Activated naive CD8-positive, alpha-beta T cell treated with anti-CD3 and anti-CD28 coated beads, Interleukin-2, amount 50 U/mL, for 16 hours (primary cell): ENCODE measurements around the gene SLC35D1.

Experiments
- DNase-seq: peaks from one replicate; pipeline ENCODE4 v3.0.0-alpha.2; 2020; ENCODE audit warnings: low read depth, low spot score

SLC35D1 gene

DNA sequence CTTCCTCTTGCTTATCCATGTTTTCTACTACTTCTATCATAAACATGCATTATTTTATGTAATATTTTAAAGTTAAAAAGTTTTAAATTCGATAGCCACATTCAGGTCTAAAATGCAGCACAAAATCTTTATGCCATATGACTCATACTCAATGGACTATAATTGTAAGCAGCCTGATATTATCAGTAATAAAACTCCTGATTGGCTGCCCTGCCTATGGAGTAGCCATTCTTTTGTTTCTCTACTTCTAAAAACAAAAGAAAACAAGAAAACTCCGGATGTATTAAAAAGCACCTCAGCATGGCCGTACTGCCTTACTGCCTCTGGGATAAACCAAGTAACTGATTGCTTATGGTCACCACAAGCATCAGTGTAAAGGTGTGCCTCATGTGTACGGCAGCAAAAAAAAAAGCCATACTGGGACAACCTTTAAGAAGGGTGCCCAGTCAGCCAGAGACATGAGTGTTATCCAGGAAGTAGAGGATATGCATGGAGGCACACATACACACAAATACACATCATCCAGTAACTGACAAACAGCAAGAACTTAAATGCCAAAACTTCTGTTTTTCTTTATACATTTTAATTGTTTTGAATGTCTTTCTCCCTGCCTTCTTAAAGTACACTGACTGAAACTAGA, 9.2 kb downstream of the SLC35D1 start:
- no peak for DNase-seq

DNA sequence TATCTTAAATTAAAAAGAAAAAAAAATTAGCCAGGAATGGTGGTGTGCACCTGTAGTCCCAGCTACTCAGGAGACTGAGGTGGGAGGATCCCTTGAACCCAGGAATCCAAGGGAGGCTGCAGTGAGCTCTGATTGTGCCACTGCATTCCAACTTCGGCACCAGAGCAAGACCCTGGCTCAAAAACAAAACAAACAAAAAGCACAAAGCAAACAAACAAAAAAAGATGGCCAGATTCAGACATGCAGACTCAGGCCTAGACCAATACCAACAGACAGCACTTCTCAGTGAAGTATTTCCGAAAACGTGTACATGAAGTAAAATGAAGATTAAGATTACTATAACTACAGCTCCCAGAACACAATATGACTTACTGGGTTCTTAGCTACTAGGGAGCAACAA, 10.6 kb downstream of the SLC35D1 start:
- DNase-seq: no peak

DNA sequence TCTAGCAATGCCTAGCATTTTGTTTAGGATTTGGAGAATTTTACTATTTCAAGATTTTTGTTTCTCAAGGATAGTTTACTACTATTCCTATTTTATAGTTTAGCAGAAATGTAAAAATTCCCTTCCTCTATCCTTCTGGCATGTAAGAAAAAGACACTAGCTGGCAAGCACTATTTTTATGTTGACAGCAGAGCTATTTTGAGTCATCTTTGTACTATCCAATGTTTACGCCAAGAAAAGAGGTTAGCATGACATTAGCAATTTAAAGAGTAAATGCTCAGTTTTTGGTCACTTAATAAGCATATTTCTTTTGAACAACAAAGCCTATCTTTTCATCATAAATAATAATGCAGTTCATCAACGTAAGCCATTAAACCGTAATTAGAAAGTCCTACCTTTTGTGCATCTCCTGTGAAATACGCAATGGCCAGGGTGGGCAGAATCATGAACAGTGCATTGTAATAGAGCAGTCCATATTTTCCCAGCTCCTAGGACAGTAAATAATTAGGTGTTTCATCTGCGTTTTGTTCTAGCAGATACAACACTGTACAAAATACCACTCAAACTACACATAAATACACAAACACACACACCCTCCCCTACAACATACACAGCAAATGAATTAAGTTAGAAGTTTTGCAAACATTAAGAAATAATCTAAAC, 12.0 kb downstream of the SLC35D1 start:
- no peak for DNase-seq

DNA sequence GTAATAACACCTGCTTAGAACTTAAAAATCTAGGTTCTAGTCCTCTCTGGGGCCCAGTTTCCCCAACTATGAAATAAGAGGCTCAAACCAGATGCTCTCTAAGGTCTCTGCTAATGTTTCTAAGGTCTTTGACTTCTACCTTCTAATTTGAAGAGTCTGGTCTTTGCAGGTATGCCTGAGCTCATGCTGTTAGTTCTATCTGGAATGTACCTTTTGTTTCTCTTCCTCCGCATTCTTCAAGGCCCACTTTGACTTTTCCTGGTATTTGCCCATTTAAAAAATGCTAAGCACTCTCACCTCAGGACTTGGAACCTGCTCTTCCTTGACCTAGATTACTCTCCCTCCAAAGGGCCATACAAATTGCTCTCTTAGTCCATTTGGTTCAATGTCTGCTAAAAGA, 13.5 kb downstream of the SLC35D1 start:
- DNase-seq: no peak

DNA sequence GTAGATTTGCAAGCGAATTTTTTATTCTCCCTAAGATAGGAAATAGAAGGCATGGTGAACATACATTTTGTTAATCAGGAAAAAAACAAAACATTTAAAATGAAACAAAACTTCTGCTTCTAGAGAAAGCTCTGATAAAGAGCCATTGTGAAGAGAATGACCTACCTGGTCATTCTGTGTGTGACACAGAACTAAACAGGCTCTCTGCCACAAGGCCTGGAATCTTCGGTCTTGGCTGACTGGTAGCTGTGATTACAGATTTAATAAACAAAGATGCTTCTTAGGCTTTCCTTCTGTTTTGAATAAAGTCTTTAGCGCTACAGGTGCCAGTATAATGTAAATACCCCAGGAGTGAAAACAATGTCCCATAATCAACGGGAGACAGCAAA, 22.1 kb downstream of the SLC35D1 start:
- DNase-seq: no peak

DNA sequence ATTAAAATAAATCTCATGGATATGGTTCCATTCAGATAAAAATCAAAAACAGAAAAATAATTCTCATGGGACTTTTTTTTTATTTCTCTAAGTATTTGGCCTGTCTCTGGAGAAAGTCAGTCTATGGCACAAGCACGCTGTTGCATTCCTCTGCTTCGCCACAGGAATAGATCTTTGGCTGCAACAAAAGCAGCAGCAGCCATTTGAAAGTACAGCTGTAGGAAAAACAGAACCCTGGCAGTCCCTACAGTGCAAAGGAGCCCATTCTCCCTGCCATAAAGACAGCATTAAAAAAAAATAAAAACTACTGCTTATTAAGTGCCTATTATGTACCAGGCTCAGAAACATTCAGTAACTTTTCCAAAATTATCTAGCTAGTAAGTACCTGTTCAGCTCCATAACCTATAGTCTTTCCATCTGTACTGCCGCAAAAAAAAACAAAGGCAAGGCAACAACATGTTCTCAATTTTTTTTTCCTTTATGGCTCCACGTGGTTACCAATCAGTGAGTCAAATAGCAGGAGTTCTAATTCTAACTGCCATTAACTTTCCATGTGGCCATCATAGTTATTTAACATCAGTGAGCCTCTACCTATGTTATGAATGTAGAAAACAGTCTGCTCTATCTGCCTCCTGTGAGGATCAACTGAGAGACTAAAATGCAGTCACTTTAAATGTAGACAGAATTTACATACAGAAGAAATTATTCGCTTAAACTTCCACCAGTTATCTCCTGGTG, 22.7 kb downstream of the SLC35D1 start:
- no peak for DNase-seq

DNA sequence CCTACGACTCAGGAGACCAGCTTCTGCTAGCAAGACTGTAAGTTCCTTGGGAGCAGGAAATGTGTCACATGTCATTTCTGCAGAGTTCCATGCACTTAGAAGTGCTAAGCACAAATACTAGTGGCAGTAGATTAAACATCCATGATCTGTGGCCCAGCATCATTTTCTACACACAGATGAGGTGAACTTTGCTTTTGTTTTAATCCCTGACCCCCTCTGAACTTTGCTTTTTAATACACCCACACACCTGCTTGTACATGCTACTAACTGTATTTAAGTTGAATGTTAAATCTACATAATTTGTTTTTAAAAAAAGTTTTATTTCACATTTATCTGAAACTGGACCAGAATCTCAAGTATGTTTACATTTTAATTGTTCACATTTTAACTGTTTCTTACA, 24.5 kb downstream of the SLC35D1 start:
- DNase-seq: no peak

DNA sequence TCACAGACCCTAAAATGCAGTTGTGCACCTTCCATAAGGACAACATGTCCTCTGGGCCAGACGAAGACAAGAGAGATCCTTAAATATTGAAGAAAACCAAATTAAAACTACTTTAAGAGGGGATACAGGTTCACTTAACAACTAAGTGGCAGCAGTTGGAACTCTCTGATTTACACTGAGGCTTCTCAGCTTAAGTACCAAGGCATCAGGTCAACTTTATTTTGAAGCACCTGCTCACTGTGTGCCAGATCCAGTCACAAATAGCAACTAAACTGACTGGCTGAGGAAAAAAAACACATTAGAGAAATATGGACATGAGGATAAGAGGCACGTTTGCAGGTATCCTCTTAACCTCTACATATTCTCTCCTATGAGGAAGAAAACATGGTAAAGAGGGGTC, 33.2 kb downstream of the SLC35D1 start:
- no peak for DNase-seq

DNA sequence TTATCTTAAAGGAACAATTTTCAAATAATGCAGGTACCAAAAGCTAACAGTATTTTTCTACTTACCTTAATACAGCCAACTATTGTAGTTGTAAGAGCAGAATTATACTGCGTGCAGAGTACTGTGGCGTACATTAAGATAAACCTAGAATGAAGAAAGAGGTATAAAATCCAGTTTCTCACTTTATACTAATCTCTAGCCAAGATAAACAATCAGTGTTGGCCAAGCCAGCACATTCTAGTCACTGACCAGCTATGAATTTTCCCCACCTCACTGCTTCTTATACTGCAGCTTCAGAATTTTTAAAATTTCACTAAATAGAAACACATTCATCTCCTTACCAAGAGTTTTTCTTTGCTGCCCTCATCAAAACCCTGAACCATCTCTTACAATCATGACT, 33.6 kb downstream of the SLC35D1 start:
- DNase-seq: no peak

DNA sequence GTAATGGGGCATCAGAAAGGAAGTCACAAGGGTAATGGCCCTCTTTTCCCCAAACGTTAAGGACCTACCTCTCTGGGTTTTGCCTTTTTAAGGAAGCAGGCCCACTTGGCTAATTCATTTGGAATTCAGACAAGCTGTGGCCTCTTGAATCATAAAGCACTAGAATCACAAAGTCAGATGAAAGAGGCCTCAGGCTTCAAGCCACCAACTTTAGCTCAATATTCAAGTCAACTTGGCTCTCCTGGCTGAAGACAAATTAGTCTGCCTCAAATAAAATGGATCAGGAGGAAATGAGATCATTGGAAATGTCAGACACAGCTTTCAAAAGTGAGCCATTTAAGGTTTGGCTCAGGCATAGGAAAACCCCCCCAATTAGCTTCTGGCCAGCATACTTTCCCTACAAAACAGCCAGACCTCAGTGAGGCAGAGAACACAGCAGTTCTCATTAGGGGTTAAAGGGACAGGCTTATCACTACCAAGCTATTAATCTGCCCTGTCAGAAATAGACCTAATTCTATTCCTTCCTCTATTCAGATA, 34.3 kb downstream of the SLC35D1 start:
- DNase-seq: no peak

DNA sequence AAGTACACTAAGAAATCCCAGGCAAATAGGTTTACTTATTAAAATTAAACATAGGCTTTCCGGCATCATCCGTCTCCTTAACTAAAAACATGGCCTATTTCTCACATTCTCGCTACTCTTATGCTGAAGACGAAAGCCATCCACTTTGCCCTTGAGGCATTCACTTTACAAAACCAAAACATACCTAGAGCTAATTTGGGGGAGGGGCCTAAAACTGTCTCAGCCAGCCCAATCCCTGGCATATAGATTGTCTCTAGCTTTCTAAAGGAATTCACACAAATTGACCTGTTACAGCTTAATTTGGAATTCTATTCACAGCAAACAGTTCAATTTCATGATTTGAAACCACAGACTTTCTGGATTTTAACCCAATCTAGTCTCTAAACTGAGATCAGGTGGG, 34.8 kb downstream of the SLC35D1 start:
- no peak for DNase-seq

DNA sequence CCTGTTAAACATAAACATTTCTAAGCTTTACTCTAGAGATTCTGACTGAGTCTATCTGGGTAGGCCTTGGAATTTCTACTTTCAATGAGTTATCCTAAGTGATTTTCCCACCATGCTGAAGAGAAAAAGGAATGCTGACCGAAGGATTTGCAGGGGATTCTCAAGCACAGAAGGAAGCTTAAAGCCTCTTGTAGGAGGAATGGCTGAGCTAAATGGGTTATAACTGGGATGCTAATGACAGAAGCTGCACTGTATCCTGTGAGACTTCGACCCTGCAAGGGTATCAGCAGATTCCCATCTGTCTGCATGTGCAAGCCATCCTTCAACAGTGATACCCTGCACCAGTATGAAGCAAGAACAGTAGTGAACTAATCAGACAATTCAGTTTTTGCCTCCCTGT, 35.4 kb downstream of the SLC35D1 start:
- no peak for DNase-seq

DNA sequence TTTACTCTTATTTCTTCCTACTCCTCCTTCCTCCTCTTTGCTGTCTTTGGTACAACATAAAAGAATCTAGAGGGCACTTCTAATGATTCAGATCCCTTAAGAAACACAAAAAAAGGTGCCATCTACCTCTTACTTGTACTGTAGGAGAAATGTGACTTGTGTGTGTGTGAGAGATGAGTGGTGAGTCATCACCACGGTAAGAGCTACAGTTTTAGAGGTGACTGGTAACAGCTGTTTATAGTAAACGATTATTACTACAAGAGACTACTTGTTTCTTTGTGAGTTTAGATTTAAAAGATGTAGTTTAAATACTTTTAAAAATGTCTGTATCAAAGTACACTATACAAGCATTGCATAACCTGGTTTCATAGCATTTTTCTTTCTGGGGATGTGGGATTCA, 40.4 kb downstream of the SLC35D1 start:
- DNase-seq: no peak

DNA sequence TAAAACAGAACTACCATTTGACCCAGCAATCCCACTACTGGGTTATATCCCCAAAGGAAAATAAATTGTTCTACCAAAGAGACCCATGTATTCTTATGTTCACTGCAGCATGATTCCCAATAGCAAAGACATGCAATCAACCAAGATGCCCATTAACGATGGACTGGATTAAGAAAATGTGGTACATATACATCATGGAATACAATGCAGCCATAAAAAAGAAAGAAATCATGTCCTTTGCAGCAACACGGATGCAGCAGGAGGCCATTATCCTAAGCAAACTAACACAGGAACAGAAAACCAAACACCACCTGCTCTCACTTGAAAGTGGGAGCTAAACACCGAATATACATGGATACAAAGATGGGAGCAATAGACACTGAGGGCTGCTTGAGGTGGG, 44.2 kb downstream of the SLC35D1 start:
- DNase-seq: no peak

DNA sequence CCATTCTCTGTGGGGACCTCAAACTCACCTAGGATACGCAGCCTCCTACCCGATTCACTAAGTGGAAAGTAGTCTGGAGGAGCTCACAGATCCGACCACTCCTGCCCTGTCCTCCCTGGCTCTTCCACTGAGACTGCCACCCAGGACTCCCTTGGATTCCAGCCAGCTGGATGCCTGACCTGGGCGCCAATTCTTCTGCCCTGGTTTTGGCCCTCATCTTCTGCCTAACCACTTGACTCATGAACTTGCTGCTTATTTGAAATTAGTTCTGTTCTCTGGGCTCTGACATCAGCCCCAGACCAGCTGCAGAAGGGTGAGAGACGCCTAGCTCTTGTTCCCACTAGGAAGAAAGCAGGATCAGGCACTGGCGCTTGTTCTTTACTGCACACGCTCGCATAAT, 48.9 kb downstream of the SLC35D1 start:
- DNase-seq: no peak

DNA sequence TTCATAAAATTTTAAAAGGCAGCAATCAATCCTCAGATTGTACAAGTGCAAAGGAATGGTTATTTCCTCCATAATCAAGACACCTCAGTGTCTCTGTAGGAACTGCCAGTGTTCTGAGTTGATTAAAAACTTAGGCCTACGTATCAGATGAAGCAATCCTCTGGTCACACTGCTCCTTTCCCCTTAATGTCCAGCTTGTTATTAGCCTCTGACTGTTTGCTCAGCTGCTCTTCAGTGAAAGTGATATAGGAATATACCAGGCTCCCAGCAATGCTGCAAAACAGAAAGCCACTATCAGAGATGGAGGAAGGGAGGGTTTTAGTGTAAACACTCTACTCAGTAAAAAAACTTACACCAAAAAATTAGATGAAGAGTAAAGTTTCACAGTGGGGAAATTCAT, 49.8 kb downstream of the SLC35D1 start:
- DNase-seq: no peak

DNA sequence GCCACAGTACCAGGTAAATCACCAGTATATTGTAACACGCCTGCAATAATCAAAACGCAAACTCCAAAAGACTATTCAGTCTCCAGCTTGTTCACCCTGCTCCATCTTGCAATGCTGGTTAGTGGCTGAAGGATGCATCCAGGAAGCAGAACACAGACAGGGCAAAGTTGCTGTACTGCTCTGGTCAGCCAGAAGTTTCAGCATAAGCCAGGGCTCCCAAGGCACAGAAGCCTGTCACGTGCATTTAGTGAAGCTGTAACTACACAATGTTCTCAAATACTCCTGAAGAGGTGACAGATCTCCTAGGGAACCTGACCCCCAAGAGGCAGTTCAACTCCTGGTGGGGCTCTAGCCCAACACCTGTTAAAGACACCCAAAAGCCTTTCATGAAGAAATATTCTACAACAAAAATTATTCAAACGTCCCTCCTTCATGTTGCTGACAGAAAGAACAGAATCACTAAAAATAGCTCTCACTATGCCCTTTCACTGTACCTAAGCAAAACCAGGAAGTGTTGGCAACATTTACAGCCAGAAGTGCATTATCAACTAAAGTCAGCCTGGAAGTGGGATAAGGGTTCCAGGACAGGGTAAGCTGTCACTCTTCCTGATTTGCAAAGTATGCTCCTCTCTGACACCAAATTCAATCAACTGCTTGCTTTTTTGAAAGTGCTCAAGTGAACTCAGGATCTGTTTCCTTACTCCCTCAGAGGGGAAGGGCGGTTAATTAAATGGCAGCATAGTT, 52.1 kb downstream of the SLC35D1 start:
- DNase-seq: no peak

DNA sequence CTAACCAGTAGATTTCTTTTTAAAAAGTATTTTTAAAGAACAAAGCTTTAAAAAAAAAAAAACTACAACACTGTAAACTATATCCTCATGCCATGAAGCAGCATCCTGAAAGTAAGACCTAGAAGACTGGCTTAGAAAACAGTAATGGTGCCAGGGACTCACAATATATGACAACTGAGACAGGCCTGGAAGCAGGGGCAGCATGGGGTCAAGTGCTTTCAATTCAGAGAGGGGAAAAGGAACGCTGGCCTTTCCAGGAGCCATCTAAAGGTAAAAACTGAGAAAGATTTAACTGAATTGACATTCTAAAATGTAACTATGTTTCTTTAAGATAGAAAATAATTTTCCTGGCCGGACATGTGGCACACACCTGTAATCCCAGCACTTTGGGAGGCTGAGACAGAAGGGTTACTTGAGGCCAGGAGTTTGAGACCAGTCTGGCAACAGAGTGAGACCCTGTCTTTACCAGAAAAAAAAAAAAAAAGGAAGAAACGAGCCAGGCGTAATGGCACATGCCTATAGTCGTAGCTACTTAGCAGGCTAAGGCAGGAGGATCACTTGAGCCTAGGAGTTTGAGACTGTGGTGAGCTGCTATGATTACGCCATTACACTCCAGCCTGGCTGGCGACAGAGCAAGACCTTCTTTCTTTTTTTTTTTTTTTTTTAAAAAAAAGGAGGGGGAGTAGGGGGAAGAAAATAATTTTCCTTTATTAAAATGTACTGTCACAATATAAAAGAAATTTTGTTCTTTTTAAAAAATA, 54.1 kb downstream of the SLC35D1 start:
- DNase-seq: no peak

DNA sequence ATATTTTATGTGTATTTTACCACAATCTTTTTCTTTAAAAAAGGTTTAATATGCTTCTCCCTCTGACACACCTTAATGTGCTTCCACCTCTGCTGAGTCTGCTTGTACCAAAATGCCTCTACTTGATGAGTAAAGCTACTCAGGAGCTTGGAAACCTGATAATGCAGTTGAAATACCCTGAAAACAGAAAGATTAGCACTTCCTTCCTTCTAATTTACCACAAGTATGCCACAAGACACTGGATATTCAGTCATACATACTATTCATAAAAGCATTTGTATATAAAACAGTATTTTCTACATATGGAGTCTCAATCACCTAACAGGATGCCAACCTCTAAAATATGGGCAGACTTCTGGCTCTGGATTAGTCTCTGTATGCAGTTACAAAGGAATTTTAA, 55.0 kb downstream of the SLC35D1 start:
- no peak for DNase-seq

DNA sequence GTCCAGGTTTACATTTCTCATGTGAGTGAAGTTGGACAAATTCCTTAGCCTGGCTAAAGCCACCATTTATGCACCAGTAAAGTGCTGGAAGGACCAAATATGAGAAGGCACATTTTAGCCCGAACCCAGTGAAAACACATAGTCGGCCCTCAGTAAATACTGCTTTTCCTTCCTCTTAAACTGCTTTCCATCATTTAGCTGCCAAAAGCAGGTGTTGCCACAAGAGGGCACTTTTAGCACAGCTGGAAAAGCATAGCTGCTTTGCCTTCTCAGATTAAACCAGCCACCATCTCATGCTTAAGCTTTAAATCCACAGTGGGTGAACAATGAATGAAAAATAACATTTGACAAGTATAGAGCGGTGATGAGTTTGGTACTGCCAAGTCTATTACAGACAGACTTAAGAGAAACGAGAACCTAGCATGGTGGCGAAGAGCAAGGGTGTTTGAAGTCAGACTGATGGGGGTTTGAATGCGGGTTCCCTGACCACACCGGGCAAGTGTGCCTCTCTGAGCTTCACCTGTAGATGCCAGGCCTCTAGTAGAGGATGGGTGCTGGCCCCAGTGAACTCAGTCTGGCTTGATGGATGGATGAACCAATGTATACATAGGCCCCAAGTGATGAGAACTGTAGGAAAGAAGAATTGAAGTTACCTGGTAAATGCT, 57.8 kb downstream of the SLC35D1 start:
- peak; percentile 14 for DNase-seq

DNA sequence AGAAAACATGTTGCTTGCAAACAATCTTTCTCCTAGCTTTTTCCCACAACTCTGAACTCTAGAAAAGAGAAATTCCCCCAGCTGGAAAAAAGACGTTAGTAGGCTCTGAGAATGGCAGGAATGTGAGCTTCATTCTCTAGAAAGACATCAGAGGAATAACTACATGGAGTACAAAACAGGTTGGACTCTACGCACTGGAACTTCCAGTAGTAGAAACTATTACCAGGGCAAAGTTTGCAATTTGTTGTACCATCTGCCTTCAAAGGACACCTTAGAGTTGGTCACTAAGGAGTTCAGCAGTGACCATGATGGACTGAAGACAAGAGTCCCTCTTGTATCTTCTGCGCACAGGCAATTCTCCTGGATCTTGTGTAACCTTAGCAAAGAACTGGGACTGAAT, 60.9 kb downstream of the SLC35D1 start:
- DNase-seq: no peak
